ENCODE data around the gene GNGT1. TPM values are rescaled to one million over a fixed set of nuclear protein-coding genes. Genes with fewer than 3 reads are reported as not detected.

The GNGT1 gene
- total RNA-seq, 1 donor from 2014 or later = not detected

DNA sequence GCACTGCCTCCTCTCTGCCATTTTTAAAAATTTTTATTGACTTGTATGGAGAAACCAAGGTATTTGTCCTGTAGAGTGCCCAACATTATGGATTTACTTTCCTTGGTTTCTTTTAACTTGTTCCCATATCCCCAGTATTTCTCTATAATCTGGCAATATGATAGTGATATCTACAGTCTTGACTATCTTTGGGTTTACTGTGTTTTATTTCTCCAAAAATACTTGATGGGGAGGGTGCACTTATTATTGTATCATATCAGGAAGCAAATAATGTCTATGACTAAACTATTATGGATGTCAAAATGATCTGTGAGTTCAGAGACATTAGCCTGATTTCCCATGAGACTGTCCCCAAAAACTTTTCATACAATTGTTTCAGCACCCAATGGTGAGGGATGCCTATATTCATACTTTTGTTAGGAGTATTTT is 22.4 kb upstream of the GNGT1 start:
- Histone ChIP-seq H3K27ac (no peak overlapping the region), H3K36me3 (no peaks in the 10 kb centered on the region), H3K4me1 (no peaks in the 10 kb centered on the region), H3K9me3 (no peaks in the 10 kb centered on the region), H3K4me3 (no peak overlapping the region), H3K27me3 (no peaks in the 10 kb centered on the region)
- intact Hi-C loops (cut with DNase I) = loop anchor here (10.0 kb wide), 1 partner anchor 79 kb away; no protein-coding TSS in a partner anchor
- DNase-seq (ENCODE audit: low spot score in 2 of 2) = no peak
- TF ChIP-seq, protein P1, sequence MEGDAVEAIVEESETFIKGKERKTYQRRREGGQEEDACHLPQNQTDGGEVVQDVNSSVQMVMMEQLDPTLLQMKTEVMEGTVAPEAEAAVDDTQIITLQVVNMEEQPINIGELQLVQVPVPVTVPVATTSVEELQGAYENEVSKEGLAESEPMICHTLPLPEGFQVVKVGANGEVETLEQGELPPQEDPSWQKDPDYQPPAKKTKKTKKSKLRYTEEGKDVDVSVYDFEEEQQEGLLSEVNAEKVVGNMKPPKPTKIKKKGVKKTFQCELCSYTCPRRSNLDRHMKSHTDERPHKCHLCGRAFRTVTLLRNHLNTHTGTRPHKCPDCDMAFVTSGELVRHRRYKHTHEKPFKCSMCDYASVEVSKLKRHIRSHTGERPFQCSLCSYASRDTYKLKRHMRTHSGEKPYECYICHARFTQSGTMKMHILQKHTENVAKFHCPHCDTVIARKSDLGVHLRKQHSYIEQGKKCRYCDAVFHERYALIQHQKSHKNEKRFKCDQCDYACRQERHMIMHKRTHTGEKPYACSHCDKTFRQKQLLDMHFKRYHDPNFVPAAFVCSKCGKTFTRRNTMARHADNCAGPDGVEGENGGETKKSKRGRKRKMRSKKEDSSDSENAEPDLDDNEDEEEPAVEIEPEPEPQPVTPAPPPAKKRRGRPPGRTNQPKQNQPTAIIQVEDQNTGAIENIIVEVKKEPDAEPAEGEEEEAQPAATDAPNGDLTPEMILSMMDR (IDR thresholded peaks at IDR 0.05) = no peak

DNA sequence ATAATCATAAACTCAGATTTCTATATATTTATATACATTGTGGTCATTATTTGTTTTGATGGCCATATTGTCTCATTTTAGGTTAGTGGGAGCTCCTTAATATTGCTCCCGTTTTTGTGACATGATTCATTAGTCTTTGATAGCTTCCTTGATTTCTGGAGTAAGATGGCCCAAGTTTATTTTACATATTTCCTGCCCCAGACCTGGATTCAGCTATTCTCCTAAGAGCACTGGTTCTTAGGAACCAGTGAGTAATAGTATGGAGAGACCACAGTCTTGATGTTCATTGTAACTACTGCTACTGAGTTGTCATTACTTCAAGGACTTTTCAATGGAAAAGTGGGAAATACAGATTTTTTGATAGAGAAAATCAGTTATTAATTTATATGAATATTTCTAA is 21.8 kb upstream of the GNGT1 start:
- no peak for DNase-seq (ENCODE audit: low spot score in 2 of 2)
- no peak overlapping the region for H3K27ac ChIP-seq
- H3K27me3 ChIP-seq = no peaks in the 10 kb centered on the region
- TF ChIP-seq, protein P1 (IDR thresholded peaks at IDR 0.05) = no peak
- intact Hi-C loops (cut with DNase I) = loop anchor here (10.0 kb wide), 1 partner anchor 80 kb away; no protein-coding TSS in a partner anchor
- H3K4me3 ChIP-seq = no peak overlapping the region
- no peaks in the 10 kb centered on the region for H3K36me3 ChIP-seq
- H3K4me1 ChIP-seq = no peaks in the 10 kb centered on the region
- no peaks in the 10 kb centered on the region for H3K9me3 ChIP-seq

DNA sequence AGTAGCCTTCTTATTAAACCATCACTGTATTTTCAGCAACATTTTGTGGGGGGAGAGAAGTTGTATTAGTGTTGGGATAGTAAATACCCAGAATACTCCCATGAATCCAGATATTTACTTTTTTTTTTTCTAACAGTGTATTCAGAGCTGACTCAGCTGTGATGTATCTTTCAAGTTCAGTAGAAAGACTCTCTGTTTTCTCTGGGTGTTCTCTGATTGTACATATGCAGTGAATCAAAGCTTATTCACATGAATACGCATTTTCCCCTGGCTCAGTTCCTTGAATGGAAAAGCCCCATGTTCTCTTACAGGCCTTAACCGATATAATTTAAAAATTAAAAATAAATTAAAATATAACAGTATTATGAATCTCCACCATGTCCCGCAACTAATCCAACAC is 17.1 kb upstream of the GNGT1 start:
- no peaks in the 10 kb centered on the region for H3K27me3 ChIP-seq
- no peaks in the 10 kb centered on the region for H3K9me3 ChIP-seq
- no peaks in the 10 kb centered on the region for H3K36me3 ChIP-seq
- TF ChIP-seq, protein P1 (IDR thresholded peaks at IDR 0.05) = no peak
- DNase-seq (ENCODE audit: low spot score in 2 of 2) = no peak
- H3K4me3 ChIP-seq = peak overlapping the region in 1 of 2 donors; percentile 82
- intact Hi-C loops (cut with DNase I) = loop anchor here (10.0 kb wide), 1 partner anchor 84 kb away; no protein-coding TSS in a partner anchor
- H3K27ac ChIP-seq = no peak overlapping the region
- peaks cover 0 to 2% of the 10 kb centered on the region in 2 donors for H3K4me1 ChIP-seq

DNA sequence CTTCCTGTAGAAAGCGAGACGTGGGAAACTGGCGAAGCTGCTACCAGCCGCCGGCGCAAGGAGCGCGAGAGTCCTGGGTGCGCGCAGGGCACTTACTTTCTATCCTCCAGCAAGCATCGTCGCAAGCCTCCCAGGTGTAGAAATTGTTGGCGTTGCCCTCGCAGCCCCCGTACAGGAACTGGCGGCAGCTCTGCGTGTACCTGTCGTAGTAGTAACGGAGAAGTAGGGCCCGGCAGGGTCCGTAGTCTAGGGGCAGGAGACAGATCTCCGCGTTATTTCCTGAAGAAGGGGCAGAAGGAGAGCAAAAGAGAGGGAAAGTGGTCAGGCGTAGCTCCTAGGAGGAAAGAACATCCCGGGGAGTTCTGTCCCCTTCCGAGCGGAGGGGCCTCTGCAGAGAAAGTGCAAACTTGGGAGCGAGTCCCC is 16.3 kb upstream of the GNGT1 start:
- intact Hi-C loops (cut with DNase I) = no loop called here
- no peak for DNase-seq (ENCODE audit: low spot score in 2 of 2)
- Histone ChIP-seq H3K27ac (no peak overlapping the region), H3K36me3 (no peaks in the 10 kb centered on the region), H3K27me3 (no peaks in the 10 kb centered on the region), H3K4me1 (peaks cover 0 to 2% of the 10 kb centered on the region in 2 donors), H3K9me3 (no peaks in the 10 kb centered on the region), H3K4me3 (peak overlapping the region; percentile 63 to 82)
- TF ChIP-seq, protein P1 (IDR thresholded peaks at IDR 0.05) = no peak

DNA sequence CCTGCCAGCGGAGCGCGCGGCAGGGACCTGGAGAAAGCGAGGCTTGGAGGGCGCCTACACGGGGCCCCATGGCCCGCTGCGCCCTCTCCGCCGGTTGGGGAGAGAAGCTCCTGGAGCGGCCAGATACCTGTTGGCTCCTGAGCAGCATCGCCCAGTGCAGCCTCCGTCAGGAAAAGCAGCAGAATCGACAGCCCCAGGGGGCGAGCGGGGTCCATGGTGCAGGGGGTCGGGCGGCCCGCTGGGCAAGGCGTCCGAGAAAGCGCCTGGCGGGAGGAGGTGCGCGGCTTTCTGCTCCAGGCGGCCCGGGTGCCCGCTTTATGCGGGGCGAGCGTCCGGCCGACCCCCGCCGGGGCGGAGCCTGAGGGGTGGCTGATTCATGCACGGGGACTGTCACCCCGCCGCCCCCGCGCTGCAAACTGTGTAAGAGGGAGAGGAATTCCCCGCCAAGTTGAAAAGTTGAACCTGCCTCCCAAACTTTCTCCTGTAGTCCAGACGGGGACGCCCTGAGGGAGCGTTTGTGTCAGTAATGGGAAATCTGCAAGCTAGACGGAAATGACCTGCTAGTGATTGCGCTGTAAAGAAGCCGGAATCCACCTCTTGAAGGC is 15.8 kb upstream of the GNGT1 start, which contains the start of gene TFPI2:
Gene TFPI2 (minus strand): TSS at position 290 of the 605 bp plus-strand sequence. CDS start 75 bp downstream, at position 215.
- Histone ChIP-seq H3K4me3 (peak within 1 kb of the TSS; percentile 63 to 82), H3K9me3 (no peaks in the 10 kb centered on the region), H3K36me3 (no peaks in the 10 kb centered on the region), H3K27me3 (no peaks in the 10 kb centered on the region), H3K4me1 (peaks cover 0 to 2% of the 10 kb centered on the region in 2 donors), H3K27ac (no peak within 1 kb of the TSS)
- peak in 1 of 2 donors; percentile 75 for DNase-seq (ENCODE audit: low spot score in 2 of 2)
- intact Hi-C loops (cut with DNase I) = no loop called here
- TF ChIP-seq, protein P1 (IDR thresholded peaks at IDR 0.05) = no peak
